Body of pancreas (tissue), 4 donors: ENCODE data around the gene CROCC. TPM values are rescaled to one million over a fixed set of nuclear protein-coding genes. Genes with fewer than 3 reads are reported as not detected.

Experiments used
- ATAC-seq: fragments of 150-250 bp; one replicate; pipeline ENCODE4 v1.9.1; 2016
- DNase-seq, 4 donors: peaks; one replicate each; pipeline ENCODE4 v3.0.0-alpha.2; 2019
- H3K27ac ChIP-seq, 4 donors: fragments of 200-600 bp; sonication (generic); 1 replicate in 3 of 4; 2 replicates in 1 of 4; pipeline versions ENCODE4 v1.5.1 to v1.6.1; 2016 to 2019; ENCODE audit warnings: mild to moderate bottlenecking in 1 of 4, mixed read lengths in 1 of 4, moderate library complexity in 1 of 4
- H3K27me3 ChIP-seq, 2 donors: fragments of 200-600 bp; sonication (generic); one replicate each; pipeline ENCODE4 v1.6.0; 2016; ENCODE audit warnings: mild to moderate bottlenecking in 1 of 2
- H3K36me3 ChIP-seq, 2 donors: fragments of 200-600 bp; sonication (generic); replicated peaks in 1 of 2; 2 replicates each; pipeline ENCODE4 v1.5.1; 2016; ENCODE audit warnings: low read depth in 2 of 2; ENCODE audit not compliant: insufficient read depth in 1 of 2
- H3K4me1 ChIP-seq: fragments of 200-600 bp; sonication (generic); one replicate; pipeline ENCODE4 v1.6.0; 2016
- H3K4me3 ChIP-seq, 2 donors: fragments of 200-600 bp; sonication (generic); 1 replicate in 1 of 2; 2 replicates in 1 of 2; pipeline ENCODE4 v1.5.1; 2016 to 2019
- H3K9me3 ChIP-seq, 3 donors: fragments of 200-600 bp; sonication (generic); 1 replicate in 2 of 3; 2 replicates in 1 of 3; pipeline ENCODE4 v1.5.1; 2016
- POLR2A ChIP-seq, 3 donors: fragments of 450-650 bp; IDR thresholded peaks; one replicate each; pipeline ENCODE4 v1.6.1; 2016; ENCODE audit warnings: antibody characterized with exemption in 3 of 3, mild to moderate bottlenecking in 2 of 3
- WGBS, 2 donors: methylation state at CpG; one replicate each; pipeline ENCODE4 v1.1.5; 2017; 5-methylcytosine and 5-hydroxymethylcytosine counted together
- intact Hi-C: fragments of 100-400 bp; cut with DNase I; formaldehyde crosslinking; loops from one replicate; pipeline ENCODE4 v1.15.1; 2023
- total RNA-seq, 2 donors: library from RNA; depleted of rRNA; stranded (reverse); fragments of >200 nt; gene quantifications; one replicate each; pipeline ENCODE4 v1.1.0, GENCODE V29; 2016
- TF ChIP-seq, protein P1 (sequence below), 7 experiments: fragments of 450-650 bp in 4 of 7; fragments of 200-600 bp in 3 of 7; sonication (generic) in 3 of 7; IDR thresholded peaks; one replicate each; pipeline ENCODE4 v1.5.1; 2016 to 2019; ENCODE audit warnings: antibody characterized with exemption in 7 of 7

The CROCC gene
- total RNA-seq, 2 donors from 2014 or later = 49.8 to 151 TPM

DNA sequence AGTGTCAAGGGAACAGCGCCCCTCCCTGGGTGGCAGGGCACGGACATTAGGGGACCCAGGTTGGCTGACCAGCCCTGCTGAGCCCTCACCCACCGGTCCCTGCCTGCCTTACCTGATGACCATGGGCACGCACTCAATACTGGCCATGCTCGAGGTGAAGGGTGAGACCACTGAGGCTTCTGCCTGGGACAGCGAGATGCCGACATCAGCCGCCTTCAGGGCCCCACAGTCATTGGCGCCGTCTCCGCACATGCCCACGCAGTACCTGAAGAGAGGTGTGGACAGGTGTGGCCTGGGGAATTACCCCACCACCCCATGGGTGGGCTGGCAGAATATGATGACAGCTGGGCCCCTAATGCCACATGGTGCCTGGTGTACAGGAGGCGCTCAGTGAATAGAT is 66.5 kb downstream of the CROCC start:
- no peak for ATAC-seq

DNA sequence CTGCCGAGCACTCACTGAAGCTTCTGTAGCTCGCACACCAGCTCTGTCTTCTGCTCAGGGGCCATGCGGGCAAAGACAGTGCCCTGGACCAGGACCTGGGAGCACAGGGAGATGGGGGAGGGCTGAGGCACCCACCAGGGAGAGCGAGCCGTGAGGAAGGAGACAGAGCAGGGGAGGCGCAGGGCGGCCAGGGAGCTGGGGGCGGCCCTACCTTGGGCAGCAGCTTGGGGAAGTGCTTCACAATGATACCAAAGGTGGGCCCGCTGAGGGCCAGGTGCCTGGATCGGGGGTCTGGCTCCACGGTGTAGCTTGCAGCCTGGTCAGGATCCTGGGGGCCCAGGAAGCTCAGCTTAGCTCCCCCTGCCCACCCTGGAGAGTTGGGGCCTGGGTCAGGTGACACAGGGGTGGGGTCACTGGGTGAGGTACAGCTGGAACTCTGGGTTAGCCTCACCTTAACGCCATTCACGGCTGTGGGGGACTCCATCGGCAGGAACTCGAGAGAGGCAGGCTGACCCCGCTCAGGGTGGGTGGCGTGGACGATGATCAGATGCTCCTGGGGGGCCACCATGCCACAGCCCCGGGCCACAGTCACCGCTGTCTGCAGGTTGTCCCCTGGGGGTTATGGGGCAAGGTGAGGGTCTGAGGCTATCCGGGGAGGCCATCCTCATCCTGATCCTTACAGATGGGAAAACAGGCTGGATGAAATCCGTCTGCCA is 68.1 kb downstream of the CROCC start:
- DNase-seq = no peak
- Histone ChIP-seq H3K27me3 (no peaks in the 10 kb centered on the region), H3K36me3 (peaks cover 9 to 11% of the 10 kb centered on the region in 2 donors), H3K27ac (no peak overlapping the region), H3K4me3 (no peak overlapping the region), H3K9me3 (no peaks in the 10 kb centered on the region), H3K4me1 (no peaks in the 10 kb centered on the region)
- 92 to 95% methylated on average over 17 to 22 of the region's 22 CpGs for WGBS, 2 donors
- no peak for ATAC-seq
- no peak for TF ChIP-seq POLR2A (IDR thresholded peaks at IDR 0.05)
- TF ChIP-seq, protein P1, sequence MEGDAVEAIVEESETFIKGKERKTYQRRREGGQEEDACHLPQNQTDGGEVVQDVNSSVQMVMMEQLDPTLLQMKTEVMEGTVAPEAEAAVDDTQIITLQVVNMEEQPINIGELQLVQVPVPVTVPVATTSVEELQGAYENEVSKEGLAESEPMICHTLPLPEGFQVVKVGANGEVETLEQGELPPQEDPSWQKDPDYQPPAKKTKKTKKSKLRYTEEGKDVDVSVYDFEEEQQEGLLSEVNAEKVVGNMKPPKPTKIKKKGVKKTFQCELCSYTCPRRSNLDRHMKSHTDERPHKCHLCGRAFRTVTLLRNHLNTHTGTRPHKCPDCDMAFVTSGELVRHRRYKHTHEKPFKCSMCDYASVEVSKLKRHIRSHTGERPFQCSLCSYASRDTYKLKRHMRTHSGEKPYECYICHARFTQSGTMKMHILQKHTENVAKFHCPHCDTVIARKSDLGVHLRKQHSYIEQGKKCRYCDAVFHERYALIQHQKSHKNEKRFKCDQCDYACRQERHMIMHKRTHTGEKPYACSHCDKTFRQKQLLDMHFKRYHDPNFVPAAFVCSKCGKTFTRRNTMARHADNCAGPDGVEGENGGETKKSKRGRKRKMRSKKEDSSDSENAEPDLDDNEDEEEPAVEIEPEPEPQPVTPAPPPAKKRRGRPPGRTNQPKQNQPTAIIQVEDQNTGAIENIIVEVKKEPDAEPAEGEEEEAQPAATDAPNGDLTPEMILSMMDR (IDR thresholded peaks at IDR 0.05) = no peak
- intact Hi-C loops = no loop called here

More for the DNA sequence above, 66.5 kb downstream of the CROCC start:
- TF ChIP-seq, protein P1 (IDR thresholded peaks at IDR 0.05) = no peak
- no peak for TF ChIP-seq POLR2A (IDR thresholded peaks at IDR 0.05)
- Histone ChIP-seq H3K9me3 (no peaks in the 10 kb centered on the region), H3K27me3 (no peaks in the 10 kb centered on the region), H3K36me3 (peaks cover 9 to 11% of the 10 kb centered on the region in 2 donors), H3K4me1 (no peaks in the 10 kb centered on the region), H3K4me3 (no peak overlapping the region), H3K27ac (no peak overlapping the region)
- intact Hi-C loops = no loop called here
- DNase-seq = no peak
- 90 to 97% methylated on average over 7 to 10 of the region's 13 CpGs for WGBS, 2 donors

DNA sequence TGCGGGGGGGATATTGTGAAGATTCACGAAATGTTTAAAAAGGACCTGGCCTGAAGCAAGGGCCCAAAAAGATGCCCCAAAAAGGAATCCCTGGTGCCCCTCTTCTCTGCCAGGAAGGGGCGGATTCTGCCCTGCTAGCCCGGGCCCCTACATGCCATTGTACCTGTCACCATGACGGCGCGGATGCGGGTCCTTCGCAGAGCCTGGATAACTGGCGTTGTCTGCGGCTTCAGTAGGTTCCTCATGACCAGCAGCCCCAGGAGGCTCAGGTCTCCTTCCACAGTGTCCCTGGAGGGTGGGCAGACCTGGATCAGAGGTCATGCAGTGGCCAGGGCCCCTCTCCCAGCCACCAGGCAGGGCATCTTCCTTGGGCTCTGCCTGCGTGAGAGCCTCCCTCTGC is 69.8 kb downstream of the CROCC start:
- H3K36me3 ChIP-seq = peaks cover 9 to 19% of the 10 kb centered on the region in 2 donors
- intact Hi-C loops = no loop called here
- no peak for TF ChIP-seq POLR2A (IDR thresholded peaks at IDR 0.05)
- TF ChIP-seq, protein P1 (IDR thresholded peaks at IDR 0.05) = no peak

DNA sequence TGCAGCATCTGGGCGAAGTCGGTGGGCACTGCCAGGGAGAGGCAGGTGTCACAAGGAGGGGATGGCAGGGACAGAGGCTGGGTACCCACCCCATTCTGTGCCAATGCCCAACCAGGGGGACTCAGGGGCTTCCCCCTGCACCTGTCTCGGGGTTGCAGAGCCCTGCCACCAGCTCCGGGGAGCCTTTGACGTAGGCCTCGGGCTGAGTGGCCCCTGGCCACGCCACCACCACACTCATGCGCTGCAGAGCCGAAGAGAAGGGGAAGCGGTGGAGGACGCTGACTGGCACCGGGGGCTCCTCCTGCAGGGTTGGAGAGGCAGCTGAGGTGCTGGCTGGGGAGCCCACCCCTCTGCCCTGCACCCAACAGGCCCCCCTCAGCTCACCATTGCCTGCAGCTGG is 70.4 kb downstream of the CROCC start:
- Histone ChIP-seq H3K9me3 (no peaks in the 10 kb centered on the region), H3K36me3 (peaks cover 9 to 19% of the 10 kb centered on the region in 2 donors), H3K27me3 (no peaks in the 10 kb centered on the region), H3K27ac (no peak overlapping the region), H3K4me1 (no peaks in the 10 kb centered on the region), H3K4me3 (no peak overlapping the region)
- DNase-seq = no peak
- ATAC-seq = no peak
- intact Hi-C loops = no loop called here
- WGBS, 2 donors = 93% methylated on average over 12 of the region's 12 CpGs; no CpG with 5 or more reads in 1 of the 2 donors
- no peak for TF ChIP-seq POLR2A (IDR thresholded peaks at IDR 0.05)
- TF ChIP-seq, protein P1 (IDR thresholded peaks at IDR 0.05) = no peak

More for the DNA sequence above, 69.8 kb downstream of the CROCC start:
- WGBS, 2 donors = 93 to 100% methylated on average over 1 to 12 of the region's 12 CpGs
- Histone ChIP-seq H3K27me3 (no peaks in the 10 kb centered on the region), H3K9me3 (no peaks in the 10 kb centered on the region), H3K27ac (no peak overlapping the region), H3K4me3 (no peak overlapping the region), H3K4me1 (no peaks in the 10 kb centered on the region)
- DNase-seq (no peak), ATAC-seq (no peak)

DNA sequence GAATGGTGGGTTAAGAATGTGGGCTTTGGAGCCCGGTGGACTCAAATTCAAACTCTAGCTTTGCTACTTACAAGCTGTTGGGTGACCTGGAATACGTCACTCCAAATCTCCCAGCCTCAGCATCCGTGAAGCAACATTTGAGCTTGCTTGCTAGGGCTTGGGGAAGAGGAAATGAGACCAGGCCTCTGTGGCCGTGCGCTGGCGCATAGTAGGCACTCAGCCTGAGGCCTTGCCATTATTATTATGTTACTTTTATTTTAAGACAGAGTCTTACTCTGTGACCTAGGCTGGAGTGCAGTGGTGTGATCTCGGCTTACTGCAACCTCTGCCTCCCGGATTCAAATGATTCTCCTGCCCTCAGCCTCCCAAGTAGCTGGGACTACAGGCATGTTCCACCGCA is 70.9 kb downstream of the CROCC start:
- no peak for DNase-seq
- no peaks in the 10 kb centered on the region for H3K4me1 ChIP-seq
- no peaks in the 10 kb centered on the region for H3K9me3 ChIP-seq
- 95 to 97% methylated on average over 9 of the region's 9 CpGs for WGBS, 2 donors
- H3K4me3 ChIP-seq = no peak overlapping the region
- intact Hi-C loops = no loop called here
- H3K36me3 ChIP-seq = peaks cover 5 to 20% of the 10 kb centered on the region in 2 donors
- ATAC-seq = no peak
- H3K27ac ChIP-seq = no peak overlapping the region
- TF ChIP-seq POLR2A (IDR thresholded peaks at IDR 0.05) = no peak
- TF ChIP-seq, protein P1 (IDR thresholded peaks at IDR 0.05) = no peak
- H3K27me3 ChIP-seq = no peaks in the 10 kb centered on the region
